Kidney capillary endothelial cell (primary cell): ENCODE measurements around the gene SPDYC.
"Not testable (repeated sequence)": the region's sequence is repeated elsewhere in the genome, so short reads cannot be mapped to it uniquely, and the experiment has no call there.

ENCODE experiments used
- DNase-seq: peaks from one replicate; pipeline ENCODE4 v3.0.0-alpha.2; 2018; ENCODE audit warnings: low spot score

SPDYC gene

GRCh38 chr11:65169164-65169641, 830 bp upstream of the SPDYC start:
- peak; percentile 66 for DNase-seq

- no peak for DNase-seq
Measured at GRCh38 chr11:65172600-65172999, 2.6 kb downstream of the SPDYC start.

DNA sequence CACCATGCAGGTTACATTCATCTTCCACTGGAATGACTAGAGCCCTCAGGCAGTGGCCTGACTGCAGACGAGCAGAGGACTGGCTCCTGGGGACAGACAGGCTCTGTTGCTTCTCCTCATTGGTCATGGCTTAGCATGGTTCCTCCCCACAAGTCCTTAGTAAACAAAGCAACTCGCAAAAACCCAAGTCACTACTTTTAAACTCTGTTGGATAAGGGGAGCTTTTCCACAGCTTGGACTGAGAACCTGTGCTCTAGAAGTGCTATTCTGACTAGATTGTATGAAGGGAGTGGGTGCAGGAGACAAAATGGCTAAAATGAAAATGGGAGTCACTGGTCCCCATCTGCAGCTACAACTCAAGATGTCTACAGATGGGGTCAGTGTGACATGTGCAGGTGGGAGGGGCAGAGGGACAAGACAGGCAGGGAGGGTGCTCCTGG, 4.6 kb downstream of the SPDYC start:
- not testable (repeated sequence) for DNase-seq

GRCh38 chr11:65180877-65181568, 11.0 kb downstream of the SPDYC start:
- no peak for DNase-seq

DNA sequence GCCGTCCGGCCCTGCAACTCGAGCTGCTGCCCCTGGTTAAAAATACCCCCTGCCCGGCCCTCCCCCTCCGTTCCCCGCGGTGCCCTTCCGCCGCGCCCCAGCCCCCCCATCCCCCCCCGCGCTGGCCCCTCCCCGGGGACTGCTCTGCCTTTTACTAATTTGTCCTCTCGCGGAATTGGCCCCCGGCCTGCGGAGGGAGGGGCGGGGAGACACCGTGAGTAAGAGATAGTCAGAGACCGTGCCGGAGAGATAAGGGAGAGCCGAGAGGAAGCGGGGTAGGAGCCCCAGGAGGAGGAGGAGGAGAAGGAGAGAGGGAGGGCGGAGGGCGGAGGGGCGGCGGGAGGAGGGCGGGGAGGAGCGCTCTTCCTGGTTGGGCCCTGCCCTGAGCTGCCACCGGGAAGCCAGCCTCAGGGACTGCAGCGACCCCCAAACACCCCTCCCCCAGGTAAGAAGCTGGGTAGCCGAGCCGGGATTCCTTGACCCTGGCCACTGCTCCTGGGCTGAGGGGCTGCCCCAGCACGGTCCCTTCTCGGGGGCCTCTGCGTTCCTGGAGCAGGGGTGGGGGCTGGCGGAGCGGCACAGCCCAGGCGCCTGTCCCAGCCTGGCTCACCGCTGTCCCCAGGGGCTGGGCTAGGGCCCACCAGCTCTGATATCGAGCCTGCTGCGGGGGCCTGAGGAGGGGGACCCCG, 11.7 kb downstream of the SPDYC start, which contains the start of gene CAPN1:
Gene CAPN1 (plus strand): TSS at position 360 of the 689 bp plus-strand sequence. CDS start 774 bp downstream, outside the sequence.
- DNase-seq = no peak

DNA sequence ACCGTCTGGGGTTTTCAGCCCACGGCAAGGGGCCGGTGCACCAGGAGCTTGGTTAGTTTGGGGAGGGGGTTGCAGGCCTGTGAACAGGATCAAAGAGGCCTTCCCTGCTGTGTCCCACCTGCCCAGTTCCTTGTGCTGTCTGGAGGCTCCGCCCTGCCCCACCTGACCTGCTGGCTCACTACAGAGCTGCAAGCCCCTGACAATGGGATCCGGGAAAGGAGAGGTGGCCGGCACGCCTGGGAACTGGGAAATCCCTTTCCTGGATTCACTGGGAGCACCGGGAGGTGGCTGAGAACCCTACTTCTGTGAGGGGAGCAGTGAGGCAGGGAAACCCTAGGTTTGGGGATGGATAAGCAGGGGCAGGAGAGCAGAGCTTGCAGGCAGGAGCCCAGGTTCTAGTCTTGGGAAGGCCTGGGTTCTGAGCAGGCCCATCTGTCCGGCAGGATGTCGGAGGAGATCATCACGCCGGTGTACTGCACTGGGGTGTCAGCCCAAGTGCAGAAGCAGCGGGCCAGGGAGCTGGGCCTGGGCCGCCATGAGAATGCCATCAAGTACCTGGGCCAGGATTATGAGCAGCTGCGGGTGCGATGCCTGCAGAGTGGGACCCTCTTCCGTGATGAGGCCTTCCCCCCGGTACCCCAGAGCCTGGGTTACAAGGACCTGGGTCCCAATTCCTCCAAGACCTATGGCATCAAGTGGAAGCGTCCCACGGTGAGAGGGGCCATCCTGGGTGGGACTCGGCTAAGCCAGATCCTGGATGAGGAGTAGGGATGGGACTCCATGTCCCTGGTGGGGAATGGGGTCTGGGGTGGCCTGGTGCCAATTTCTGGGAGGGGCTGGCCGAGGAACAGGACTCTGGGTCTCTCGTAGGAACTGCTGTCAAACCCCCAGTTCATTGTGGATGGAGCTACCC, 12.5 kb downstream of the SPDYC start:
- DNase-seq = no peak

DNA sequence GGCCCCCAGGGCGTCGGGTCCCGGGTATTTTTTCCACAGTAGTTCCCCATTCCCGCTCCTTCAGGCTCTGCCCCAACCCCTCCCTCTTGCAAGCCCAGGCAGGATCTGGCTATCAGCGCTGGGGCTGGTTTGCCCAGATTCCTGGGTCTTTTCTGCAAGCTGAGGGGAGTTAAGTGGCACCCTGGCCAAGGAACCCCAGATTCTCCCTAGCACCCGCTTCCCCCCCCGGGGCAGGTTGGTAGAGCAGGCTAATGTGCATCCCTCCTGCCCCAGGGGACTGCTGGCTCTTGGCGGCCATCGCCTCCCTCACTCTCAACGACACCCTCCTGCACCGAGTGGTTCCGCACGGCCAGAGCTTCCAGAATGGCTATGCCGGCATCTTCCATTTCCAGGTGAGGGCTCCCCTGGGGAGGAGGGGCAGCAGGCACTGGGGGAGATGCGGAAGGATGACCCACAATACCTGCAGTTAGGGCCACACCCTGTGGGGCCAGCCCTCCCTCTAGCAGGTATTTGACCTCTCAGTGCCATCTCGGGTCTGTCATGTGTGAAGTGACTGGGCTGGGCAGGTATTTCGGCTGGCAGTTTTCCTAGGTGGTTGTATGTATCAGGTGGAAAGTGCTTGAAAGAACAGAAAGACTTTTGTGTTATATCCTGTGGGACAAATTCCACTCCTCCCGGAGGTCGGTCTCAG, 13.3 kb downstream of the SPDYC start:
- DNase-seq = no peak

DNA sequence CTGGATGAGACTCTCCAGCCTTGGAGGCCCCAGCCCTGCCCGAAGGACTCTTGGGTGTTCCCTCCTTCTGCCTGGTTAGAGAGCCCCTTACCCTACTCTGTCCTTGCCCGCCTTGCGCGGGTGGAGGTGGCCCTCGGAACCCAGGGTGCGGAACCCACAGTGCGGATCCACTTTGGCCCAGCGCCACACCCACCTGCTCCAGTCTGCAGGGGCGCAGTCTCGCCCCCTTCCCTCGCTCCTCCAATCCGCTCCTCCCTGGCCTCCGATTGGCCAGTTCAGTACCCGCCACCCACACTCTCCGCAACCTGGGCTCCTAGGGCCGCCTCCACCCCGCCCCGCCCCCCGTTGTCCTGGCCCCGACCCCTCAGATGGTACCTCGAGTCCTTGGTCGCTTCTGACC, 14.1 kb downstream of the SPDYC start:
- no peak for DNase-seq

DNA sequence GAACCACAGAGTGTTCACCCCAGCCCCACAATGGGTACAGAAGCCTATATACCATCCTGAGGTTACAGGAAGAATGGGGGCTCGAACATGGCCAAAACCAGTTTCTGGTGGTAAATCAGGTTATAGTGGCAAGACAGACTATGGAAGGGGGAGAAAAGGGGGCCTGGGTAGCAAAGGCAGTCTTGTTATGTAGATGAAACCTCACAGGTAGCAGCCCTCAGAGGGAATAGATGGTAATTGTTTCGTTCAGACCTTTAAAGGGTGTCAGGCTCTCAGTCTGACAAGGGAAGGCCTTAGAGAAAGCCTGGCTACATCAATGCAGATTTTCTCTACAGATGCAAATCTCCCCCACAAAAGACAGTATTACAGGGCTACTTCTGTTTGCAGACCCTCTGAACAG, 15.1 kb downstream of the SPDYC start:
- DNase-seq = no peak

DNA sequence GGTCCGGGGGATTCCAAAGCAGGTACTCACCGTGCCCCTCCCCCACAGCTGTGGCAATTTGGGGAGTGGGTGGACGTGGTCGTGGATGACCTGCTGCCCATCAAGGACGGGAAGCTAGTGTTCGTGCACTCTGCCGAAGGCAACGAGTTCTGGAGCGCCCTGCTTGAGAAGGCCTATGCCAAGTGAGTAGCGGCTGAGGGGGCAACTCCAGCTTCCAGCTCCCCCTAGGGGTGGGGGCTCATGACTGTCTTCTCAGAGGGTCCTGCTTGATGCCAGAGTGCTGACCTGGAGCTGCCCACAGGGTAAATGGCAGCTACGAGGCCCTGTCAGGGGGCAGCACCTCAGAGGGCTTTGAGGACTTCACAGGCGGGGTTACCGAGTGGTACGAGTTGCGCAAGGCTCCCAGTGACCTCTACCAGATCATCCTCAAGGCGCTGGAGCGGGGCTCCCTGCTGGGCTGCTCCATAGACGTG, 15.9 kb downstream of the SPDYC start:
- DNase-seq = no peak

- DNase-seq = no peak
Measured at GRCh38 chr11:65186701-65187100, 16.7 kb downstream of the SPDYC start.

- no peak for DNase-seq
Measured at GRCh38 chr11:65187146-65187675, 17.2 kb downstream of the SPDYC start.

DNA sequence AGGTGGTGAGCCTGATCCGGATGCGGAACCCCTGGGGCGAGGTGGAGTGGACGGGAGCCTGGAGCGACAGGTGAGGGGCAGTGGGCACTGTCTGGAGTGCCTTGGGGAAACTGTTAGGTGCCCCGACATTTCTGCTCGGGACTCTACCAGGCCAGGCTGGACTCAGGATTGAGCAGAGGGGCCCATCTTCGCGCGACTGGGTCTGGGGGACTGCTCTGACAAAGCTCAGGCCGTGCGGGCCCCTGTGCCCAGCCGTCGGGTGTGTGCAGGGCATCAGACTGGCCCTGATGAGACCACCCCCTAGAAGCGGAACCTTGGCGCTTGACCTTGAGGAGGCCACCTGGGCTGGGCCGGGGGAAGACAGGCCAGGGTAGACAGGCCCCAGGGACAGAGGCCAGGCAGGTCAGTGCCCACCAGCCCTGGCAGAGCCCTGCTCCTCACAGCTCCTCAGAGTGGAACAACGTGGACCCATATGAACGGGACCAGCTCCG, 18.0 kb downstream of the SPDYC start:
- DNase-seq = no peak

- no peak for DNase-seq
Measured at GRCh38 chr11:65188486-65188885, 18.5 kb downstream of the SPDYC start.

GRCh38 chr11:65189191-65189590, 19.2 kb downstream of the SPDYC start:
- no peak for DNase-seq

GRCh38 chr11:65194564-65194963, 24.5 kb downstream of the SPDYC start:
- DNase-seq = no peak

DNA sequence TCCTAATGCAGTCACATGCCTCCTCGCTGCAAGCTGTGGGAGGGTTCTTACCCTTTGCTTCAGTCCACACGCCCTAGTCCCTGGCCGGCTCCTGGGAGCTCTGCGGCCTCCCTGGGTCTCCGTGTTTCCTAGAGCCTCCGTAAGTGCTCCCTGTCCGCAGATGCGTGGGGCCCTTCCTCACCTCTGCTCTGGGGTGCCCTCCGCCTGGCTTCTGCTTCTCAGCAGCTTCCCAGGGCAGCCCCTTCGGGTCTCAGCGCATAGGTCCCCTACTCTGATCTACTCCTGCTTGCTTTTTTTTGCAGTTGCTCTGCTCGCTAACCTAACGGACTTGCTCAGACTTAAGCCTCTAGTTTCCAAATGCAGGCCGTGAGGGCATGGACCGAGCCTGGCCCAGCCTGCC, 34.1 kb downstream of the SPDYC start:
- DNase-seq = no peak

DNA sequence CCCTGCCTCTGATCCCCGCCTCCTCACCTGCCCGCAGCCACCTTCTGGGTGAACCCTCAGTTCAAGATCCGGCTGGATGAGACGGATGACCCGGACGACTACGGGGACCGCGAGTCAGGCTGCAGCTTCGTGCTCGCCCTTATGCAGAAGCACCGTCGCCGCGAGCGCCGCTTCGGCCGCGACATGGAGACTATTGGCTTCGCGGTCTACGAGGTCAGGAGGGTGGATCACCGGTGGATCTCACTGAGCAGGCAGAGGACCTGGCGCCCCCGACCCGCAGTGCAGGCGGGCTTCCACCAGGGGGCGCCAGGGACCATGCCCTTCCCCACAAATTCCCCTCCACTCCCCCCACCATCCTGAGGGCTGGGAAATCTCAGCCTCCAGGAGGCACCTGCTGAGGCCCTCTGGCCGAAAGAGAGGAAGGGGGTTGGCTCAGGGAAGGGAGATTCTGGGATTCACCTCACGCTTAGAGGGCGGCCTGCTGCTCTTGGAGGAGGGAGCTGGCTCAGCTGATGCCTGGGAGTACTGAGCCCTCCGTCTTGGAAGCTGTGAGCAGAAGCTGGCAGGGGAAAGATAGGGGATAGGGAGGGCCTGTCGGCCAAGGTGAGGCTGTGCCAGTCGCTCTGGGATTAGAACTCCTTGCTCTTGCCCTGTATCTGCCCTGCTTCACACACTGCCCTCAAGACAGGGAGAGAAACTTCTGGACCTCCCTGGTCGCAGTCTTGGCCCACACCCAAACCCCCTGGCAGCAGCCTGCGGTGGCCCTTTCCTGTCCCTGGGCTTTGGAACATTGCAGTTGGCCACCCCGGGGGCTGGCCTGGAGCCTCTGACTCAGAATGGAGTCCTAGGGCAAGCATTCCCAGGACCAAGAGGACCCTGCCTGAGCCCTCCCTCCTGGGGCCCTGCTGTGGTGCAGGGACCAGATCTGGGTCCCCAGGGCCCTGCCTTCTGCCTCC, 34.9 kb downstream of the SPDYC start:
- DNase-seq = no peak

GRCh38 chr11:65205602-65205967, 35.6 kb downstream of the SPDYC start:
- no peak for DNase-seq

DNA sequence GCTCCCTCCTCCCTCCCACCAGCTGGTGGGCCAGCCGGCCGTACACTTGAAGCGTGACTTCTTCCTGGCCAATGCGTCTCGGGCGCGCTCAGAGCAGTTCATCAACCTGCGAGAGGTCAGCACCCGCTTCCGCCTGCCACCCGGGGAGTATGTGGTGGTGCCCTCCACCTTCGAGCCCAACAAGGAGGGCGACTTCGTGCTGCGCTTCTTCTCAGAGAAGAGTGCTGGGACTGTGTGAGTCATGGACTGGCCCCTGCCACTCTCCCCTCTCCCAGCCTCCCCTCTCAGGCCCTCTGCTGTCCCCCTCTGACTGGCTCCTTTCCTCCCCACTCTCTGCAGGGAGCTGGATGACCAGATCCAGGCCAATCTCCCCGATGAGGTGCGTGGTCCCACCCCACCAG, 36.4 kb downstream of the SPDYC start:
- DNase-seq = no peak
